Measurements from ENCODE around the gene ZEB2.

- TF ChIP-seq CTCF (IDR thresholded peaks at IDR 0.05) (no peak), POLR2A (IDR thresholded peaks at IDR 0.05) (no peak), POLR2AphosphoS5 (IDR thresholded peaks at IDR 0.05) (no peak)
Observed at GRCh38 chr2:144459937-144460336, 60.0 kb downstream of the ZEB2 start.

All from breast epithelium (tissue), 3 donors.